ENCODE measurements around the gene OBP2B.

The OBP2B gene

GRCh38 chr9:133242991-133243390 lies 33.9 kb upstream of the OBP2B start:
- no peak for TF ChIP-seq CTCF (IDR thresholded peaks at IDR 0.05)
- Histone ChIP-seq H3K36me3 (no peaks in the 10 kb centered on the region), H3K4me3 (no peak overlapping the region), H3K4me1 (peaks cover 0 to 14% (median 9%) of the 10 kb centered on the region in 4 donors), H3K27me3 (peaks cover 0 to 58% of the 10 kb centered on the region in 2 donors), H3K27ac (no peak overlapping the region), H3K9me3 (no peaks in the 10 kb centered on the region)
- intact Hi-C loops (cut with DNase I; ENCODE audit: low total_unique reads): no loop called here
- no peak for DNase-seq

- no peak overlapping the region for H3K4me3 ChIP-seq
- H3K36me3 ChIP-seq: no peaks in the 10 kb centered on the region
- intact Hi-C loops (cut with DNase I; ENCODE audit: low total_unique reads): no loop called here
- H3K27me3 ChIP-seq: peaks cover 0 to 55% of the 10 kb centered on the region in 2 donors
- TF ChIP-seq CTCF (IDR thresholded peaks at IDR 0.05): no peak
- no peak for DNase-seq
- peaks cover 0 to 14% (median 9%) of the 10 kb centered on the region in 4 donors for H3K4me1 ChIP-seq
- H3K9me3 ChIP-seq: no peaks in the 10 kb centered on the region
- no peak overlapping the region for H3K27ac ChIP-seq
These were observed 33.2 kb upstream of the OBP2B start for GRCh38 chr9:133242241-133242640.

GRCh38 chr9:133239533-133240090 lies 30.6 kb upstream of the OBP2B start:
- intact Hi-C loops (cut with DNase I; ENCODE audit: low total_unique reads): no loop called here
- Histone ChIP-seq H3K4me3 (no peak overlapping the region), H3K36me3 (no peaks in the 10 kb centered on the region), H3K27me3 (peaks cover 0 to 57% of the 10 kb centered on the region in 2 donors), H3K9me3 (no peaks in the 10 kb centered on the region), H3K27ac (no peak overlapping the region), H3K4me1 (peaks cover 0 to 14% (median 9%) of the 10 kb centered on the region in 4 donors)
- TF ChIP-seq CTCF (IDR thresholded peaks at IDR 0.05): no peak
- no peak for DNase-seq

GRCh38 chr9:133238851-133239532 lies 29.9 kb upstream of the OBP2B start:
- intact Hi-C loops (cut with DNase I; ENCODE audit: low total_unique reads): no loop called here
- peak; percentile 26 to 31 for TF ChIP-seq CTCF (IDR thresholded peaks at IDR 0.05)
- DNase-seq: peak in 1 of 2 donors; percentile 35
- H3K4me3 ChIP-seq: peak overlapping the region in 1 of 2 donors; percentile 26
- peaks cover 0 to 57% of the 10 kb centered on the region in 2 donors for H3K27me3 ChIP-seq
- H3K36me3 ChIP-seq: no peaks in the 10 kb centered on the region
- H3K27ac ChIP-seq: no peak overlapping the region
- no peaks in the 10 kb centered on the region for H3K9me3 ChIP-seq
- peaks cover 0 to 14% (median 9%) of the 10 kb centered on the region in 4 donors for H3K4me1 ChIP-seq

- Histone ChIP-seq H3K4me1 (peaks cover 0 to 14% (median 9%) of the 10 kb centered on the region in 4 donors), H3K27ac (peak overlapping the region in 1 of 2 donors; percentile 25), H3K4me3 (peak overlapping the region in 1 of 2 donors; percentile 26), H3K9me3 (no peaks in the 10 kb centered on the region), H3K36me3 (no peaks in the 10 kb centered on the region), H3K27me3 (peaks cover 0 to 51% of the 10 kb centered on the region in 2 donors)
- no peak for TF ChIP-seq CTCF (IDR thresholded peaks at IDR 0.05)
- intact Hi-C loops (cut with DNase I; ENCODE audit: low total_unique reads): no loop called here
- peak in 1 of 2 donors; percentile 56 for DNase-seq
These were observed 29.3 kb upstream of the OBP2B start for GRCh38 chr9:133238272-133238850.

Measured in tibial artery (tissue), 4 donors.